GM06990 (cell line): ENCODE measurements around the gene ANKRD33B.

Source experiments
- DNase-seq: peaks from one replicate; pipeline ENCODE4 v3.0.0-alpha.2; 2011; ENCODE audit not compliant: insufficient read length; ENCODE audit errors: extremely low read depth
- H3K27me3 ChIP-seq: replicated peaks from 2 replicates; pipeline ENCODE4 v1.6.0; 2011; ENCODE audit warnings: low read length; ENCODE audit not compliant: control insufficient read depth, insufficient read depth
- H3K36me3 ChIP-seq: 2 replicates; pipeline ENCODE4 v1.5.1; 2011; ENCODE audit warnings: low read length; ENCODE audit not compliant: control insufficient read depth, insufficient read depth
- H3K4me3 ChIP-seq: replicated peaks from 2 replicates; pipeline ENCODE4 v1.5.1; 2011; ENCODE audit warnings: low read depth, mild to moderate bottlenecking, control low read depth, low read length
- CTCF ChIP-seq: IDR thresholded peaks from 2 replicates; pipeline ENCODE4 v1.5.1; 2011; ENCODE audit warnings: low read length, control low read depth, mild to moderate bottlenecking, inconsistent platforms; ENCODE audit not compliant: insufficient read depth, poor library complexity, severe bottlenecking

The ANKRD33B gene

GRCh38 chr5:10581424-10581748, 17.5 kb downstream of the ANKRD33B start:
- H3K36me3 ChIP-seq: peaks cover 6% of the 10 kb centered on the region
- DNase-seq: no peak
- H3K27me3 ChIP-seq: no peaks in the 10 kb centered on the region
- TF ChIP-seq CTCF: no peak
- H3K4me3 ChIP-seq: no peak overlapping the region

- no peak for TF ChIP-seq CTCF
- no peak for DNase-seq
- no peak overlapping the region for H3K4me3 ChIP-seq
- peaks cover 6% of the 10 kb centered on the region for H3K36me3 ChIP-seq
- H3K27me3 ChIP-seq: no peaks in the 10 kb centered on the region
Observed at GRCh38 chr5:10581867-10582511, 18.1 kb downstream of the ANKRD33B start.

GRCh38 chr5:10582512-10582897, 18.6 kb downstream of the ANKRD33B start:
- TF ChIP-seq CTCF: no peak
- H3K4me3 ChIP-seq: no peak overlapping the region
- DNase-seq: no peak
- H3K27me3 ChIP-seq: no peaks in the 10 kb centered on the region
- peaks cover 6% of the 10 kb centered on the region for H3K36me3 ChIP-seq

- H3K36me3 ChIP-seq: peaks cover 6% of the 10 kb centered on the region
- H3K4me3 ChIP-seq: no peak overlapping the region
- no peak for DNase-seq
- H3K27me3 ChIP-seq: no peaks in the 10 kb centered on the region
- TF ChIP-seq CTCF: no peak
Observed at GRCh38 chr5:10583663-10584572, 20.0 kb downstream of the ANKRD33B start.

GRCh38 chr5:10584714-10585517, 21.0 kb downstream of the ANKRD33B start:
- DNase-seq: no peak
- no peak for TF ChIP-seq CTCF
- Histone ChIP-seq H3K27me3 (no peaks in the 10 kb centered on the region), H3K4me3 (no peak overlapping the region), H3K36me3 (peaks cover 6% of the 10 kb centered on the region)
